Activated naive CD8-positive, alpha-beta T cell (primary cell): ENCODE data around the gene STK11.

ENCODE experiments used
- H3K27ac Mint-ChIP-seq: one replicate; pipeline ENCODE4 v1.8.0; 2021; ENCODE audit warnings: mixed read lengths
- H3K27me3 Mint-ChIP-seq: one replicate; pipeline ENCODE4 v1.8.0; 2021; ENCODE audit warnings: mixed read lengths
- H3K36me3 Mint-ChIP-seq: one replicate; pipeline ENCODE4 v1.8.0; 2021; ENCODE audit warnings: mixed read lengths
- H3K4me1 Mint-ChIP-seq: one replicate; pipeline ENCODE4 v1.8.0; 2021; ENCODE audit warnings: low read depth, mixed read lengths
- H3K4me3 Mint-ChIP-seq: one replicate; pipeline ENCODE4 v1.8.0; 2021; ENCODE audit warnings: mild to moderate bottlenecking, mixed read lengths
- H3K9me3 Mint-ChIP-seq: one replicate; pipeline ENCODE4 v1.8.0; 2021; ENCODE audit warnings: low read depth, mixed read lengths

The STK11 gene

DNA sequence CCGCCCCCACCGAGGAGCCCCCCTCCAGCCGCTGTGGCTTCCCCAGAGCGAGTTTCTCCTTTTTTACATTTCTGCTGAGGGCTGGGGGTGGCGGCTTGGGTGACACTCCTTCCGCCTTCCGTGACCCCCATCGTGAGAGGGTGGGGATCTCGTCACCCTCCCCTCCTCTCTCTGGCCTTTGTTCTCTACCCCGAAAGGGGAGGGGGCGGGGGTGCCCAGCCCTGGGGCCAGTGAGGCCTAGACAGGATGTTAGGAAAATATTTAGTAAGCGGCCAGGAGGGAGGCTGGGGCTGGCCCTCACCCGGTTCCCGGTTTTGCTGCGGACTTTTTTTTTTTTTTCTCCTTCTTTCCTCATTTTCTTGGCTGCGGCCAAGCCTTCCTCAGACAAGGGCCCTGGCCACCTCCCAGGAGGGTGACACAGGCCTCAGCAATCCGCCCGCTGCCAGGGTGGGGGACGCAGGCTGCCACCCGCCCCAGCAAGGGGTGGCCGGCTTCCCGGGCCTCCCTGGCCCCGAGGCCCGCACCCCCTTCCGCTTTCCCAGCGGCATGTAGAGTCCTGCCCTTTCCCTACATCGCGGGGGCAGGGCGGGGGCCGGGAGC, 46.7 kb downstream of the STK11 start:
- no peaks in the 10 kb centered on the region for H3K9me3 Mint-ChIP-seq
- H3K36me3 Mint-ChIP-seq: no peaks in the 10 kb centered on the region
- H3K4me3 Mint-ChIP-seq: peak overlapping the region; percentile 89
- H3K27ac Mint-ChIP-seq: no peak overlapping the region
- no peaks in the 10 kb centered on the region for H3K27me3 Mint-ChIP-seq
- H3K4me1 Mint-ChIP-seq: peaks cover 18% of the 10 kb centered on the region

- peak overlapping the region; percentile 79 for H3K27ac Mint-ChIP-seq
- H3K4me1 Mint-ChIP-seq: peaks cover 25% of the 10 kb centered on the region
- H3K4me3 Mint-ChIP-seq: peak overlapping the region; percentile 58
- H3K36me3 Mint-ChIP-seq: no peaks in the 10 kb centered on the region
- H3K9me3 Mint-ChIP-seq: no peaks in the 10 kb centered on the region
- no peaks in the 10 kb centered on the region for H3K27me3 Mint-ChIP-seq
Observed at GRCh38 chr19:1252821-1253513, 47.4 kb downstream of the STK11 start.

DNA sequence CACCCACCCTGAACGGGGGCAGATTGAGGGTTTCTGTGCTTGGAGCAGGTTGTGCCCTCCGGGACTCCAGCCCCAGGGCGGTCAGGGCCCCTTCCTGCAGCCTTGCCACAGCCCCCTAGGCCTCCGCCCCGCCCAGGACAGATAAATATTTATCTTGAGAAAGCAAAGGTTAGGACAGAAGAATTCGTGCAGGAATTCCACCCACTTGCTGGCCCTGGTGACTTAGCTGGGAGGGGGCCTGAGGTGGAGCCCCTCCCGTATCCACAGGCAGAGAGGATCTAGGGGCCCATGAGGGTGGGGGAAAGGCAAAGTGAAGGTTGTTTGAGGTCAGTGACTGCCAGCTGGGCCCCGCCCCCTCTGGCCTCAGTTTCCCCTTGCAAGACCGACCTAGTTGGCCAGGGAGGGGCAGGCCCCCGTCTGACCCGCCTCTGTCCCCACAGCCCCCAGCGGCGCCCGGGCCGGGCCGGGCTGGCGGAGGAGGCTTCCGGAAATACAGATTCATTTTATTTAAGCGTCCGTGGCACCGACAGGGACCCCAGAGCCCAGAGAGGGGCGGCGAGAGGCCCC, 48.0 kb downstream of the STK11 start:
- Mint-ChIP-seq H3K9me3 (no peaks in the 10 kb centered on the region), H3K4me3 (peak overlapping the region; percentile 58), H3K4me1 (peaks cover 29% of the 10 kb centered on the region), H3K36me3 (no peaks in the 10 kb centered on the region), H3K27me3 (no peaks in the 10 kb centered on the region), H3K27ac (peak overlapping the region; percentile 79)

- H3K36me3 Mint-ChIP-seq: no peaks in the 10 kb centered on the region
- peaks cover 33% of the 10 kb centered on the region for H3K4me1 Mint-ChIP-seq
- H3K4me3 Mint-ChIP-seq: no peak overlapping the region
- no peaks in the 10 kb centered on the region for H3K27me3 Mint-ChIP-seq
- H3K9me3 Mint-ChIP-seq: no peaks in the 10 kb centered on the region
- H3K27ac Mint-ChIP-seq: no peak overlapping the region
Observed at GRCh38 chr19:1254081-1254527, 48.5 kb downstream of the STK11 start.

- Mint-ChIP-seq H3K9me3 (no peaks in the 10 kb centered on the region), H3K4me3 (no peak overlapping the region), H3K4me1 (peaks cover 38% of the 10 kb centered on the region), H3K27me3 (no peaks in the 10 kb centered on the region), H3K27ac (peak overlapping the region; percentile 46), H3K36me3 (no peaks in the 10 kb centered on the region)
Observed at GRCh38 chr19:1254530-1255185, 49.1 kb downstream of the STK11 start.

GRCh38 chr19:1255186-1256161, 49.9 kb downstream of the STK11 start:
- Mint-ChIP-seq H3K9me3 (no peaks in the 10 kb centered on the region), H3K4me1 (peaks cover 42% of the 10 kb centered on the region), H3K27me3 (no peaks in the 10 kb centered on the region), H3K4me3 (no peak overlapping the region), H3K36me3 (no peaks in the 10 kb centered on the region), H3K27ac (no peak overlapping the region)

DNA sequence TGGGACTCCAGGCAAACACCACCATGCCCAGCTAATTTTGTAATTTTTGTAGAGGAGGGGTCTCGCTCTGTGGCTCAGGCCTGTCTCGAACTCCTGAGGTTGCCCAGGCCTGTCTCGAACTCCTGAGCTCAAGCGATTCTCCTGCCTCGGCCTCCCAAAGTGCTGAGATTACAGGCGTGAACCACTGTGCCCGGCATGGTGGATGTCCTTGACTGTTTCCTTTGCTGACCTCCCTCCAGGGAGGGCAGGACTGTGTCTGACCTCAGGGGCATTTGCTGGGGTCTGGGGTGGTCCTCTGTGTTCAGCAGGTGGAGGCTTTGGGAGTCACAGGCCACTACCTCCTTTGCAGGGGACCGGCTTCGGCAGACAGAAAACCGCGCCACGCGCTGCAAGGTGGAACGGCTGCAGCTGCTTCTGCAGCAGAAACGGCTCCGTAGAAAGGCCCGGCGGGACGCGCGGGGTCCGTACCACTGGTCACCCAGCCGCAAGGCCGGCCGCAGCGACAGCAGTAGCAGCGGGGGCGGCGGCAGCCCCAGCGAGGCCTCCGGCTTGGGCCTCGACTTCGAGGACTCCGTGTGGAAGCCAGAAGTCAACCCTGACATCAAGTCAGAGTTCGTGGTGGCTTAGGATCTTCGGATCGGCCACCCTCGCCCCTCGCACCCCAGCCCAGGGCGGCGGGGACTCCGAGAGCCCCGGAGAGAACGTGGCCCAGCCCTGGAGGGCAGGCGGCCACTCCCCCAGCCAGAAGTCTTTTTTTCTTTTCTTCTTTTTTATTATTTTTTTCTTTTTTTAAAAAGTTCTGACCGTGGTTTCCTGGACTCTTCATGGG, 51.3 kb downstream of the STK11 start:
- H3K27me3 Mint-ChIP-seq: no peaks in the 10 kb centered on the region
- no peak overlapping the region for H3K4me3 Mint-ChIP-seq
- peaks cover 44% of the 10 kb centered on the region for H3K4me1 Mint-ChIP-seq
- no peaks in the 10 kb centered on the region for H3K36me3 Mint-ChIP-seq
- peak overlapping the region; percentile 41 for H3K27ac Mint-ChIP-seq
- H3K9me3 Mint-ChIP-seq: no peaks in the 10 kb centered on the region

- H3K27ac Mint-ChIP-seq: no peak overlapping the region
- H3K4me3 Mint-ChIP-seq: peak overlapping the region; percentile 61
- no peaks in the 10 kb centered on the region for H3K9me3 Mint-ChIP-seq
- H3K27me3 Mint-ChIP-seq: no peaks in the 10 kb centered on the region
- no peaks in the 10 kb centered on the region for H3K36me3 Mint-ChIP-seq
- H3K4me1 Mint-ChIP-seq: peaks cover 48% of the 10 kb centered on the region
Observed at GRCh38 chr19:1257475-1258162, 52.0 kb downstream of the STK11 start.

DNA sequence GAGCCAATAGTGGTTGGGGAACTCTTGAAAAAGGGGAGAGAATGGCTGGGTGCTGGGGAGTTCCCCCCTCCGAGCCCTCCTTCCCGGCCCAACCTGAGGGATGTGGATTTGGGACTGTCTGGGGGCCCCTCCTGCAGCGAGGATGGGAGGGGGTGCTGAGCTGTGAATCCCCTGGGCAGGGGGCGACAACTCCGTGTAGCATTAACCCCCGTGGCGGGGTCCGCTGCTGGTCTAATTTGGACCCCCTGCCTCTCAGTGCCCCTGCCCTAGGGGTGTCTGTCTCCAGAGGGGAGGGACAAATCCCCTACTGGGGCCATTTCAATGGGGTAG, 52.5 kb downstream of the STK11 start:
- Mint-ChIP-seq H3K4me1 (peaks cover 50% of the 10 kb centered on the region), H3K27ac (peak overlapping the region; percentile 50), H3K27me3 (no peaks in the 10 kb centered on the region), H3K9me3 (no peaks in the 10 kb centered on the region), H3K4me3 (peak overlapping the region; percentile 61), H3K36me3 (no peaks in the 10 kb centered on the region)

GRCh38 chr19:1258707-1259205, 53.2 kb downstream of the STK11 start:
- H3K4me3 Mint-ChIP-seq: peak overlapping the region; percentile 86
- H3K9me3 Mint-ChIP-seq: no peaks in the 10 kb centered on the region
- H3K27ac Mint-ChIP-seq: peak overlapping the region; percentile 93
- no peaks in the 10 kb centered on the region for H3K27me3 Mint-ChIP-seq
- peaks cover 49% of the 10 kb centered on the region for H3K4me1 Mint-ChIP-seq
- H3K36me3 Mint-ChIP-seq: no peaks in the 10 kb centered on the region

DNA sequence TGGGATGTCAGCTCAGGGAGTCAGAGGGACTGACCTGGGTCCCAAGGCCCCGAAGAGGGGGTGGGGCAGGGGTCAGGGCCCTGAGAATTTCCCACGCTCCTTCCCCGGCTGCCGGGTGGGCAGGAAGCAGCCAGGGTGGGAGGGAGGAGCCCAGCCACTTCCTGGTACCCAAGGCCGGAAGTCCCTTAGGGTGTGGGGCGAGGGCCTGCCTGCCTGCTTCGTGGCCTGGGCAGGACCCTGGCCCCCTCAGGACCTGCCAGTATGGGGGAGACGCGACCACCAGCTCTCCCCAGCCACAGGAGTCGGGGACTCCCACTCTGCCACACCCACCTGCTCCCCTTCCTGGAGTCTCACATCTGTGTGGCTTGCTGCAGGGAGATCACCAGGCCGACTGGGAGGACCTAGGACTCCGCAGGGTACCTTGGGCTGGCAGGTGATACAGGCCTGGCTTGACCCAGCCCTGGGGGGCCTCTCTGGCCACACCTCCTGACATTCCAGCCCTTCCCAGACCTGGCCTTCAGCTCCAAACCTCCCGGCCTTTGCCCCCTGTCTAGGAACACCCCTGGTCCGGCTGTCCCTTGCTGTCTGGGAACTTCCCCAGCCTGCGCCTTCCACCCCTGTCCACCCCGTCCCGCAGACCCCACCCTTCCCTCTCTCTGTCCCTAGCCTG, 53.8 kb downstream of the STK11 start:
- Mint-ChIP-seq H3K4me1 (peaks cover 49% of the 10 kb centered on the region), H3K27me3 (no peaks in the 10 kb centered on the region), H3K9me3 (no peaks in the 10 kb centered on the region), H3K36me3 (no peaks in the 10 kb centered on the region), H3K27ac (peak overlapping the region; percentile 93), H3K4me3 (peak overlapping the region; percentile 86)

- H3K4me1 Mint-ChIP-seq: peaks cover 44% of the 10 kb centered on the region
- H3K27me3 Mint-ChIP-seq: no peaks in the 10 kb centered on the region
Observed at GRCh38 chr19:1259876-1260748, 54.5 kb downstream of the STK11 start.

More at GRCh38 chr19:1259876-1260748, 54.5 kb downstream of the STK11 start:
- Mint-ChIP-seq H3K4me3 (peak overlapping the region; percentile 86), H3K36me3 (no peaks in the 10 kb centered on the region), H3K27ac (peak overlapping the region; percentile 93), H3K9me3 (no peaks in the 10 kb centered on the region)
